IPS DF 4.7 (cell line): Measurements from ENCODE around the gene SGK1.

Source experiments
- DNase-seq: peaks from one replicate; pipeline ENCODE4 v3.0.0-alpha.2; 2013; ENCODE audit warnings: low spot score; ENCODE audit errors: extremely low read depth

Gene SGK1

DNA sequence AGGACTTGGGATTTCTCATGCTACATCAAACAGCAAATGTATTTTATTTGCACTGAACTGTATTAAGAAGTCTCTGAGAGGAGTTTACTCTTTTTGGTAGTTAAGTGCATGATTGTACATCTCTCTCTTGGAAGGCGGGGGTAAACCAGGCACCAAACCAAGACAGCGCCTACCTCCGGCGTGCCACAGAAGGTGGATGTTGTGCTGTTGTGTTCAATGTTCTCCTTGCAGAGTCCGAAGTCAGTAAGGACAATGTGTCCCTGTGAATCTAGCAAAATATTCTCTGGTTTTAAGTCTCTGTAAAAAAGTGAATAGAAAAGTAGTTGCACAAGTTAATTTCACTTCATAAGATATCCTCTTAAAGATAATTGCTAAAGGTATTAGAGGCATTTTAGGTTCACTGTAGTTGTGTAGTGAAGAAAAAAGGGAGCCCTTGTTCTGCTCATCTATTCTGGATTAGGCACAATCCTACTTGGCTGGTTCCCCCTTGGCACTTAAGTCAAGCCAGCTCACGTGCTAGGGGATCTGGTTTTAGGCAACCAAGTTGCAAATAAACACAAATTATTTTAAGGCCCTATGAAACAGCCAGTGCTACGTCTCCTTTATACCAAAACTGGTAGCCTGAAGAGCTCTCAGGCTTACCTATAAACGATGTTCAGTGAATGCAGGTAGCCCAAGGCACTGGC is 145.7 kb downstream of the SGK1 start:
- DNase-seq, result no peak

DNA sequence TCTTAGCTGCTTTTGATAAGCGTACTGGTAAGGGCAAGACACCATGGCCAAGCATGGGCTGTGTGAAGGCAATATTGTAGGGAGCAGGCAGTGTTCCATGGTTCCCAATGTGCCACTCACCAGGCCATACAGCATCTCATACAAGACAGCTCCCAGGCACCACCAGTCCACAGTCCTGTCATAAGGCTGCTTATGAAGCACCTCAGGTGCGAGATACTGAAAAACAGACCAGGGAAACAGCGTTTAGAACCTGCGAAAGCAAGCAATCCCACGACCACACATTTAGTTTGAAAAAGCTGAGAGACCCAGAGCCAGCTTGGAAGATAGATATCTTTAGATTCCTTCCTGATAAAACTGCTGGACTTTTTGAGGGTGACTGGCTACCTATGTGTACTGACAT is 146.4 kb downstream of the SGK1 start:
- no peak for DNase-seq

DNA sequence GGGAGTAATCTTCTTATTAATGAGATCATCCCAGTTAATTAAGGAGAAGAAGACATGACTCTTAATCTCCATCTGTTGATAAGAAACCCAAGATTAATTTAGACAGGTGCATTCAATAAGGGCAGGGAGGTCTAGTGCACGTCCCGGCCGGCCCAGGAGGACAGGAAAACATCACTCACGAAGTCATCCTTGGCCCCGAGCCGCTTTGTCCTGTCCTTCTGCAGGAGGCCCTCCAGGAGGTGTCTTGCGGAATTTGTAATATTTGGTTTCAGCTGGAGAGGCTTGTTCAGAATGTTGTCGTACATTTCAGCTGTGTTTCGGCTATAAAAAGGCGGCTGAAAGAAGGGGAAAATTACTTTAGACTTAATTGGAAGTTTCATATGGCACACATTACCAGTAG is 147.1 kb downstream of the SGK1 start:
- no peak for DNase-seq

DNA sequence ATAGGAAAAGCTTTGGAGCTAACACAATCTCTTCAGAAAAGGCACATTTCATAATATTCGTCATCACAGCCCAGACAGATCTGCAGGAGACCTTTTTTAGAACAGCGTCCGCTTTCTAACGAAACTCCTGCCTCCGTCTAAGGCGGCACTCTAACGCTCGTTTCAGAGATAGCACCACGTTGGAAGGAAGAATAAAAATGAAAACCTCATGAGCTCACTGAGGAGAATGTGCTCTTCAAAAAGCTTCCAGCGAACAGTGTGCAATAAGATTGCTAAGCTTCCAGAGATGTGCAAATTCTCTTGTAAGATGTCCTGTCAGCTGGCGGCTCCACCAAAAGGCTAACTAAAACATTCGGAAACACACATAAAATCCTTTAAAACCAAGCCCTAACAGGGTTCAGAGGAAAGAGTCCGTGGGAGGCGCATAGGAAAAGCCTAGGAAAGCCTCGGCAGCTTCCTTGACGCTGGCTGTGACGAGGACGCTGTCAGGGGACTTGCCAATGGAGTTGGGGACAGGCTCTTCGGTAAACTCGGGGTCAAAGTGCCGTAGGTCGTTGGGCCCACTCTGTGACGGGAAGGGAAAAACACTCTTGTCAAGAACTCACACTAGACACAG is 147.9 kb downstream of the SGK1 start:
- no peak for DNase-seq

DNA sequence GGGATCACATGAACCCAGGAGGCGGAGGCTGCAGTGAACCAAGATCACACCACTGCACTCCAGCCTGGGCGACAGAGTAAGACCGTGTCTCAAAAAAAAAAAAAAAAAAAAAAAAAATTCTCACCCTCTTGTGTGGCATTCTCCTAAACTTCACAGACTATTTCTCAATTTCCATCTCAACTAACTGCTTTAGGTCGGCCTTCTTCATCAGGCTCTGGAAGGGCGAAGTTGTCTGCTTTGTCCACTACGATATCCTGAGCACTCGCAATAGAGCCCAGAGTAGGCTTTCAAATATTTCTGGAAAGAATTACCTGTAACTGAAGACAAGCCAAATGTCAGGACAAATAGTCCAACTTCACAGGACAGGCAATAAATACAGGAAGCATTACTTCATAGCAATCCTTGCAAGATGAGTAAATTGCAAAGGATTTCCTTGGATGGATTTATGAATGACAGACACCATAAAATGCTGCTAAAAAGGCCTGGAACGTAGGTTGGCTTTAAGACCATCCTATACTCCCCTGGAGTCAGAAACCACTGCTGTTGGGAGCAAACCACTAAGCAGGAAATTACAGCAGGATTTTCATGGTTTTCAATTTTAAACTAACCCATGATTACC is 149.2 kb downstream of the SGK1 start:
- no peak for DNase-seq

DNA sequence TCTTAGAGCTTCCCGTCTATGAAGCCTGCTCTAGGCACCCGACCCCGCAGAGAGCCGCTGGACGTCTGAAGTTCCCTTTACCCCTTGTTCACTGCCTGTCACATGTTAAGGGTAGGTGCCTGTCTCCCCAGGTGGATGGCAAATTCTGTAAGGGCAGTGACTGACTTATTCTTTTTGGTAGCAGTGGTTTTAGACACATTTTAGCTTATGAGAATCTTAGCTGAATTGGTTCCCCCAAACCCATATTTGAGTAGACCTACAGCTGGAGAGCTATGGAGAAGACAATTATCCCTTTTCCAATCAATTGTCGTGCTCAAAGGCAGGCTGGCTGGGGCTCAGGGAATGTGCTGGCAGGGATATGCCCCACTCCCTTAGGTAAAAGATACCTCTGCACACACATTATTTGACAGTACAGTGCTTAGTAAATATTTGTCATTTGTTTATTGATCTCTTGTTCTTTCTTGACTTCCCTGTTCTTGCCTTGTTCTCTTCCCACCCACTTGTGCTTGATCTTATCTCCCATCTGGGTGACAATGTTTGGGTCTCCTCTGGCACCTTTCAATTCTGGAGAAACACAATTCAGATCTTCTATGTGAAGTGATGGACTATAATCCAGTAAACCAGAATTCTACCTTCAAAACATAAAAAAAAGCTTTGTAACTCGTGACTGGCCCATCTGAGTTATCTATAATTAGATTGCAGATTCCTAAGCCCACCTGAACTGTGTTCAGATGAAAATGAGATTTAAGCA is 151.2 kb downstream of the SGK1 start:
- no peak for DNase-seq

DNA sequence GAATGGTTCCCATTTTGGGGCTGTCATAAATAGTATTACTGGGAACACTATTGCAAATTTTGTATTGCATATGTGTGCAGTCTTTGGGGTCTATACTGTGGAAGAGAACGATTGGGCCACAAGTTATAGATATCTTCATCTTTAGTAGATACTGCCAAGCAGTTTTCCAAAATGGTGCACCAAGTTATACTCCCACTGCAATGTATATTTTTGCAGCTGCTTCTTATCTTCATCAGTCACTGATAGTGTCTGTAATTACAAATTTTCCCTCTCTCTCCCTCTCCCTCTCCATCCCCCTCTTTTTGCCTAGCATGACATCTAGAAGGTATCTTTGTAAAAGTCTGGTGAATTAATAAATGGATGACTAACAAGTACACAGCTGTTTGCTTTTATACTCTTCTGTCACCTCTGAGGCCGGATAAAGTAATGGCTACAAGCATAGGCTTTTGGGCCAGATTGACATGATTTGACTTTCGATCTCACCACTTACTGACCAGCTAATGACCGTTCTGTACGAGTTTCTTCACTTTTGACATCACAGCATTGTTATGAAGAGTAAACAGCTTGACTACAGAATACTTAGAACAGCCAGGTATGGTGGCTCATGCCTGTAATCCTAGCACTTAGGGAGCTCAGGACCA is 152.2 kb downstream of the SGK1 start:
- no peak for DNase-seq

DNA sequence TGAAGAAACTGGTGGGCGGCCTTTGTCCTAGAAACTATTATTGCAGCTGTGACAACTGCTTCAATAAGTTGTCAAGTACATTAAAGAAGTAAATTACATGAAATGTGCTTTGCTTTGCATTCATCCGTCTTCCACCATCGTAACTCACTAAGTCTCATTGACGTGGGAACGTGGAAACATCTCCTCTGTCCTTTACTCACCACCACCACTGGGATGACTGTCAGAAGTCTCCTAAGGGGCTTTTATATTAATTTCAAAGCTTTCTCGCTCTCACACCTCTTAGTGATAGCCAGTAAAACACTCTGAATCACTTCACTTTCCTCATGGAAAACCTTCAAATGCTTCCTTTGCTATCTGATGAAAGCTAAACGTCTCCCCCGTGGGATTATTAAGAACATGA is 153.6 kb downstream of the SGK1 start:
- DNase-seq, result no peak

DNA sequence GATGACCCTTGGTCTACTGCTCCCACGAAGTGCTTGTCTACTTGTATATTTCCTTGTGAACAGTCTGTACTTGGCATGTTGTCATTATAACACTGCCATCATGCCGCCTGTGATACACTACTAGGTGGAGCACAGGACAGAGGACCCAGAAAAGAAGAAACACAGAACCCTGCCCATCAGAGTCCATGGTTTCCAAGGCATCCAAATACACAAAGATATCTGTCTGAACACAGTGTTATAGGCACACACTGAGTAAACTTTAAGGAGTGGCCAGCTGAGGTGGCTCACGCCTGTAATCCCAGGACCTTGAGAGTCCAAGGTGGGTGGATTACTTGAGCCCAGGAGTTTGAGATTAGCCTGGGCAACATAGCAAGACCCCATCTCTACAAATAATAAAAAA is 155.0 kb downstream of the SGK1 start:
- no peak for DNase-seq

DNA sequence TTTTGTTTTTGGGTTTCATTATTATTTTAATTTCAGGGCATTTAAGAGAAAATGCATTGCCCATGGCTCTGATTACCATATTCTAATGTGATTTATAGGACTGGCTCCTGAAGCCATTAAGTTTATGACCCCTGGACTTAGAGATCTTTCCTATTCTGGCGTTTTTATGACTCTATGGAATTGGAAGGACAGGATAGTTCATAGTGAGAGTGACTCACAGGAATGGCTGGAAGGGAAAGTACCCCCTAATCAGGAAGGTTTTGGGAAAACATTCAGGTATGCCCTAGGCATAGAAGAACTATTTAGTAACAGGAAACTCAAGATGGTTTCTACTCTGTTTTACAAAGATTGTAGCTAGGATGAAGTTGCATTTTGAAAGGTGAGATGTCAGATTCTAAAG is 156.9 kb downstream of the SGK1 start:
- no peak for DNase-seq

DNA sequence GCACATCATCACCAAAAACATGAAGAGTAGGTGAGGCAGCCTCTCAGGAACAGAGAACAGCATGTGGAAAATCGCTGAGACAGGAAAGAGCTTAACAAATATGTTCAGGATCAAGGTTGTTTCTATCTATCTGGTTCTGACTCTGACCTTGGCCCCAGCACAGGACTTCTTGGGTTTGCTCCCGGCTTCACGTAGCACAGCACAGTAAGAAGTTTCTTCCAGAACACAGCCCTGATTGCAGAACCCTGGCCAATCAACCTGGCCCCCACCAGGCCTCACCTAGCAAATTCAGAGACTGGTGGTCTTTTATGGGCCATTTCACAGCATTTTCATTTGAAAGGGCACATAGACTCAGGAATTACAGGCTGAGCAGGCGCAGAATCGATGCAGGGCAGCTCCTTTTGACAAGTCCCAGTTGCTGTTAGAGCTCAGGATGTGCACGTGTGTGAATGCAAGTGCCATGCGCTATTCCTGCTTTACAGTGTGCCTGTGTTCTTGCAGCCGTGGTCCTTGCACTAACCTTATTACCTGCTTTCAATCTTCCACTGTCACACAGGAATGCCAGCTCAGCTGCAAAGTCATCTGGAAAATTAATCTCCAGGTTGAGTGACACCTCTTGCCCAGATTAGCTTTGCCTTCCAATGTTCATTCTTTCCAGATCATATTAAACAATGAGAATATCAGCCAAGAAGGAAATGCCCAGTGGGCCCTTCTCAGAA is 165.0 kb downstream of the SGK1 start:
- no peak for DNase-seq

DNA sequence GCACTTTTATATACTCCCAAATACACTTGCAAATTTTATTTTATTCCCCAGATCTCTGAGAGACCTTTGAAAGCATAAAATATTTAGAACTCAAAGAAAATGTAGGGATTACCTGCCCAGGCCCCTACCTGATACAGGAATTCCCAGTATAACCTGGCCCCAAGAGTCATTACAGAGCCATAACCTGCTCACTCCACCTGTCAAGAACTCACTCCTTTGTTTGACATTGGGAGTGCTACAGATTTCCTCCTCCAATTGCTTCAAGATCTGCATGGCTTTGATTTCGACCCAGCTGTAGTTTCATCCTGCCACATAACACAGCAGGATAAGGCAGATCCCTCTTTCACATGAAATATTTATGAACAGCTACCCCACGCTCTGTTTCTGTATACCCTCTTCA is 169.3 kb downstream of the SGK1 start:
- DNase-seq, result no peak

DNA sequence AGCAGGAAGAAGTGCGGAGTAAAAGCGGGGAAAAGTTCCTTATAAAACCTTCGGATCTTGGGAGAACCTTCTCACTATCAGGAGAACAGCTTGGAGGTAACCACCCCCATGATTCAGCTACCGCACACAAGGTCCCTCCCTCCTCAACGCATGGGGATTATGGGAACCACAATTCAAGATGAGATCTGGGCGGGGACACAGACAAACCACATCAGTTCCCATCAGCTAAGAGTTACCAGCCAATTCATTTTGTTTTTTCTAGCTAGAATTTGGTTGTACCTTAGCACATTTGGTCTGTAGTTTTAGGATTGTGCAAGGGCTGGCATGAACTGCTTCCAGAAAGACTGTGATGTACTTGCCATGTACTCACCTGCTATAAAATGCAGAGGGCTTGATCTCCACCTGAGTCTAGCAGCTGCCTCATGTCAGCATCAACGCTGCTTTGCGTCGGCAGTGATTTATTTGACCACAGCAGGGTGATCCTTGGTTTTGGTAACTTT is 170.8 kb downstream of the SGK1 start:
- no peak for DNase-seq

DNA sequence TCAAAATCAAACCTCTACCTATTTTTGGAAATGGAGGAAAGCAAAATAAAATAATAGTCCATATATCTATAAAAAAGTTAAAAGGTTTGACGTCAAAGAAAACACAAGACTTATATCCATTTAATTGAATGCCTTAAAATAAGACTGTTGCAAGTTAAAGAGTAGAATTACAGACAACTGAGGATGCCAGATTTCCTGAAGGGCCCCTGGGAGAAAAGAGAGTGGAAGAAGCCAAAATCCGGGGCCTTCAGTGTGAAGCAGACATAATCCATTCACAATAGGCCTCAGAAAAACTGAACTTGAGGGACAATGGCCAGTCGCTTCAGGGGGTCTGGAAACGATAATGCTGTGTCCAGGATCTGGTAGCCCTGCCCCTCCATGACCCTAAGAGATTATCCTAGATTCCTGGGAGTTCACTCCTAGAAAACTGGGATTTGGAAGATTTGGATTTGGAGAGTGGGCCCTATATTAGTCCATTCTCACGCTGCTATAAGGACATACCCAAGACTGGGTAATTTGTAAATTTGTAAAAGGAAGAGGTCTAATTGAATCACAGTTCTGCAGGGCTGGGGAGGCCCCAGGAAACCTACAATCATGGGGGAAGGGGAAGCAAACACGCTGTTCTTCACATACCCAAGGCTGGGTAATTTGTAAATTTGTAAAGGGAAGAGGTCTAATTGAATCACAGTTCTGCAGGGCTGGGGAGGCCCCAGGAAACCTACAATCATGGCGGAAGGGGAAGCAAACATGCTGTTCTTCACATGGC is 171.5 kb downstream of the SGK1 start:
- no peak for DNase-seq

DNA sequence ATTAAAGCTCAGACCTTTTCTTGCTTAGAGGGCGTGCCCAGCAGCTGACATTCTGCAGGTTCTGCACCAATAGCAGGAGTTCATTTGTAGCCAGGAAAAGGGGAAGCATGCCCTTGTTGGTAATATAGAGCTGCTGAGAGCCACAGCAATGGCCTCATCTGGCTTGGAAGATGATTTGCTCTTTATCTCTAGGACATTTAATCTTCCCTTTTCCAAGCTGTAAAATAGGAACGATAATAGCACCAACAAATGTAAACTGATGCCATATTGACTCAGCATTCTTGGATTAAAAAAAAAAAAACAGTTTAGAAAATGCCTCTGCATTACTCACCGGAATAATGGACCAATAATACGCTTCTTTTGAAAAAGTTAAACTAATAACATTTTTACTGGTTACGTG is 172.1 kb downstream of the SGK1 start:
- no peak for DNase-seq

DNA sequence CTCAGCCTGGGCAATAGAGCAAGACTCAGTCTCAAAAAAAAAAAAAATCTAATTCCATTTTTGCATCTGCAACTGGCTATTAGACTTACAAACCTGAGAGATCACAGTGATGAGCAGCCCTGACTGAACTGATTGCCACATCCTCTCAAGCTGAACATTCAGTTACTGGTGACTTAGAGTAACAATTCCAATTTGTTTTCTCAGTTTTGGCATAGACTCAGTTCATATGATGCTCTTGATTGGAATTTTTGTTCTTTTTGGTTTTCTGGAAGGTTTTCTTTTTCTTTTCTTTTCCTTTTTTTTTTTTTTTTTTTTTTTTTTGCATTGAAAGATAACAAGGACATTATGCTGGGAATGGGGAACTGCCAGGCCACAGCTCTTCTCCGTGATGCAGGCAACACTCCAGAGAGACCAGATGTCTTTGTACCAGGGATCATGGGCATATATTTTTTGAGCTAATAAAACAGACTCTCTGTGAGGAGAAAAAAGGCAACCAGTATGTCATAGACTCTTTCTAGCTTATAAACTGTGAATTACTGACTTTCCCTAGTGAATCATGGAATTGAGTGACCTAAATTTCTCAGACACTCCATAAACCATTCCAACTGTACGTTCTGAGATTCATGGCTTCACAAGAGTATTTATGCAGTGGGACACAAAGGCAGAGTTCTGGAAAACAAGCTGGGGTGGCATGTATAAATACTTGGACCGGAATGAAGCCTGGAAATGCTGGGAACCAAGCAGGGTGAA is 179.5 kb downstream of the SGK1 start:
- no peak for DNase-seq

DNA sequence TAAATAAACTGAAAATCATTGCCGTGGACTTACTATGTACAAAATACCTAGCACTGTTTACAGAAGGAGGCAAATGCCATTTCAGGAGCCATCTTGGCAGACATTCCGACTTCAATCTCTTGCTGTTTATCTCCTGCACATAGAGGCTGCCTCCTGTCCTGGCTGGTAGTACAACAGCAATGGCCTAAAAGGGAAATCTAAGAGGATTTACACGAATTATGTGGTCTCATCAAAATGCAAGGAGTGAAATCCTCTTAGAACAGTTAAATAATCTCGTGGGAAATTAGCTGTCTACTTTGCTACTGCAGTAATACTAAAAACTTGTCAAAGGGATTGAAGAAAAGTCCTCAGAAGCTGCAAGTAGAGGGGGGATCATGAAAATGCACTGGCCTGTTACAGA is 183.3 kb downstream of the SGK1 start:
- DNase-seq, result no peak

DNA sequence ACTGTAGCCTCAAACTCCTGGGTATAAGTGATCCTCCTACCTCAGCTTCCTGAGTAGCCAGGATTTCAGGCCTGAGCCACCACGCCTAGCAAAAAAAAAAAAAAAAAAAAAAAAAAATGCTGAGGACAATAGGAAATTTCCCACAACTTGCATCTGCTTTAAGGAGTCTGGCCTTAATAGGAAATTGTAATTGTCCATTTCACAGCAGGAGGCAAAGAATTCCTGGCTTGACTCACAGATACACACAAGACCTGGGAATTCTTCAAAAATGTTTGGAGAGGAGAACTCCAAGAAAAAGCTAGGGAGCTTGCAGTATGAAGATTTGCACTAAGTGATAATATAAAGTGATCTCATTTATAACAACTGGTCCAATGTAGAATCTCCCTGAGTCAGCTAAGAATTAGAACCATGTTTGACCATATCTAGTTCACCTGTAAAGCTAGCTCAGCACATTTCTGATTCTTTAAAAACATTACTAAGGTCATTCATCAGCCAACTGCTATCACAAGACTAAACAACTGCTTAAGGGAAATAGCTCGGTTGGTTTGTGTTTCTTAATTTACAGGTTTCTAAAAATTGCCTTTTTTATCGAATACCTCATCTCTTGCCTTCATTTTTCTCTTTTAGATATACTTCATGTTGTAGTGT is 185.3 kb downstream of the SGK1 start:
- no peak for DNase-seq

DNA sequence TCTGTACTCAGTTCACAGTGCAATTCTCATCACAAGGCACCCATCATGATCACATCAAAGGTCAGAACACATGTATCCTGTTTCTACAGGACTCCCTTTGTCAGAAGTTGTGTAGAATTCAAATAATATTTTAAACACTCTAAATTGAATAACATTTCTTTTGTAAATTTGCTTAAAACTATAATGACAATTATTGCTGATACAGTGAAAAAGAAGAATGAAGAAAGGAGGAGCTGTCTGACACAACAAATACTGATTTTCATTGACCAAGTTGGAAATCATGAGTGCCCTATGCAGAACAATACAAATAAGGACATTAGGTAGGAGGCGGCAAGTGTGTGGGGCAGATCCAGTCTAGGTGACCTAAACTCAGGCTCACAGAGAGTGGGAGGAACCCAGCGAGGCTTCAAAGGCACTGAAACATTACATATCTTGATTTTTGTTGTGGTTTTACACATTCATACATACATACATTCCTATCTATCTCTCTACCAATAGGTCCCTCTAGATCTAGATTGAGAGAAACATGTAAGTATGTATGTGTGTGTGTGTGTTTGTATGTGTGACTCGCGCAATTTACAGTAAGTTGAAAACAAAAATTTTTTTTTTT is 186.3 kb downstream of the SGK1 start:
- no peak for DNase-seq
